ENCODE results near the gene CX3CR1. TPM values are rescaled to one million over a fixed set of nuclear protein-coding genes. Genes with fewer than 3 reads are reported as not detected.

CX3CR1 gene
- total RNA-seq, 4 donors from 2014 or later: 0.31 to 0.94 (median 0.66) TPM

- no peaks in the 10 kb centered on the region for H3K27me3 ChIP-seq
- H3K36me3 ChIP-seq: no peaks in the 10 kb centered on the region
- no peak overlapping the region for H3K27ac ChIP-seq
- WGBS, 2 donors (ENCODE audit: low coverage in 1 of 2): 79 to 83% methylated on average over 2 of the region's 2 CpGs
- H3K9me3 ChIP-seq: no peaks in the 10 kb centered on the region
- ATAC-seq: no peak
- TF ChIP-seq CTCF (IDR thresholded peaks at IDR 0.05) (no peak), POLR2AphosphoS5 (IDR thresholded peaks at IDR 0.05) (no peak)
- H3K4me3 ChIP-seq: no peak overlapping the region
- H3K4me1 ChIP-seq: no peaks in the 10 kb centered on the region
Observed at GRCh38 chr3:39216176-39216790, 63.6 kb downstream of the CX3CR1 start.

GRCh38 chr3:39213613-39214012 is 66.2 kb downstream of the CX3CR1 start:
- 70 to 100% methylated on average over 1 to 2 of the region's 2 CpGs for WGBS, 2 donors (ENCODE audit: low coverage in 1 of 2)
- no peak overlapping the region for H3K4me3 ChIP-seq

More at GRCh38 chr3:39213613-39214012, 66.2 kb downstream of the CX3CR1 start:
- no peaks in the 10 kb centered on the region for H3K36me3 ChIP-seq
- no peak for ATAC-seq
- no peak overlapping the region for H3K27ac ChIP-seq
- no peaks in the 10 kb centered on the region for H3K4me1 ChIP-seq
- H3K27me3 ChIP-seq: no peaks in the 10 kb centered on the region
- no peaks in the 10 kb centered on the region for H3K9me3 ChIP-seq
- TF ChIP-seq EP300 (IDR thresholded peaks at IDR 0.05): no peak

Other genes with a start within 250 kb of the CX3CR1 start
- under 1 TPM in 3 of 4 donors, not detected in 1; 0.15 to 0.57 (median 0.27) TPM for gene SCN11A, start 228.1 kb downstream of the CX3CR1 start, total RNA-seq
- 10 to 100 TPM; 27.4 to 47.2 (median 38.0) TPM for gene WDR48, start 228.0 kb downstream of the CX3CR1 start, total RNA-seq
- 10 to 100 TPM; 48.5 to 82.5 (median 76.8) TPM for gene GORASP1, start 172.4 kb downstream of the CX3CR1 start, total RNA-seq
- 1 to 10 TPM in 3 of 4 donors, under 1 TPM in 1; 0.54 to 8.5 (median 5.0) TPM for gene TTC21A, start 172.4 kb downstream of the CX3CR1 start, total RNA-seq
- gene CSRNP1, start 126.4 kb downstream of the CX3CR1 start, total RNA-seq: 10 to 100 TPM; 30.4 to 59.0 (median 40.8) TPM
- gene XIRP1, start 87.4 kb downstream of the CX3CR1 start, total RNA-seq: under 1 TPM in 1 of 4 donors, not detected in 3; 0.40 TPM
- gene CCR8, start 49.7 kb upstream of the CX3CR1 start, total RNA-seq: not detected
- gene SLC25A38, start 103.3 kb upstream of the CX3CR1 start, total RNA-seq: 10 to 100 TPM; 24.9 to 44.8 (median 28.5) TPM
- gene RPSA, start 126.7 kb upstream of the CX3CR1 start, total RNA-seq: 1,000 to 10,000 TPM in 2 of 4 donors, 100 to 1,000 TPM in 2; 637 to 1,292 (median 907) TPM
- under 1 TPM in 2 of 4 donors, not detected in 2; 0.08 to 0.47 TPM for gene MOBP, start 187.6 kb upstream of the CX3CR1 start, total RNA-seq